HT-29 (cell line): ENCODE measurements around the gene MAP3K15. TPM values are rescaled to one million over a fixed set of nuclear protein-coding genes. Genes with fewer than 3 reads are reported as not detected.
A peak's percentile ranks its signal among the peaks of the same experiment; 100 is the strongest.
"Not testable (repeated sequence)": the region's sequence is repeated elsewhere in the genome, so short reads cannot be mapped to it uniquely, and the experiment has no call there.

Source experiments
- DNase-seq: peaks from one replicate; pipeline ENCODE4 v3.0.0-alpha.2; 2015; ENCODE audit warnings: low spot score
- total RNA-seq: library from RNA; depleted of rRNA; stranded (reverse); fragments of >200 nt; shearing (Covaris generic); gene quantifications from 2 replicates; pipeline ENCODE4 v1.2.3, GENCODE V29; 2014

The MAP3K15 gene
- total RNA-seq, 1 experiment from 2014 or later, result not detected

GRCh38 chrX:19540076-19540475 lies 24.8 kb upstream of the MAP3K15 start:
- DNase-seq, result no peak

- no peak for DNase-seq
Measured at GRCh38 chrX:19539665-19540064, 24.4 kb upstream of the MAP3K15 start.

DNA sequence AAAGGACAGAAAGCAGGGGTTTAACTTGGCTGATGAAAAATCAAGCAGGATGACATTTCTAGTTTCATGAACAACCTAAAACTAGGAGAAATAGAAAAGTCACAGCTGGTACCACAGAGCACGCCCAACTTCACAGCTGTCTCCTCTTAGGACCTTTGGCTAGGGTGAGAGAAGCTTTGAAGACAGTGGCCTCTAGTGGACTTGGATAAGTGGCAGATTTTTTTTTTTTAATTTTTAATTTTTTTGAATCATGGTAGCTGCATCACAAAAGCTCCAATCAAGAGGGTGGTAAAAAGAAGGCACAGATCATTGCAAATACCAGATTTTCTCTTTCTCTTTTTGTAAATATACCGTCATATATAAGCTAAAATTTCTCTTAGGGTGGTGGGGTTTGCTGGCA lies 20.2 kb upstream of the MAP3K15 start:
- peak; percentile 32 for DNase-seq

GRCh38 chrX:19532709-19533108 lies 17.4 kb upstream of the MAP3K15 start:
- no peak for DNase-seq

DNA sequence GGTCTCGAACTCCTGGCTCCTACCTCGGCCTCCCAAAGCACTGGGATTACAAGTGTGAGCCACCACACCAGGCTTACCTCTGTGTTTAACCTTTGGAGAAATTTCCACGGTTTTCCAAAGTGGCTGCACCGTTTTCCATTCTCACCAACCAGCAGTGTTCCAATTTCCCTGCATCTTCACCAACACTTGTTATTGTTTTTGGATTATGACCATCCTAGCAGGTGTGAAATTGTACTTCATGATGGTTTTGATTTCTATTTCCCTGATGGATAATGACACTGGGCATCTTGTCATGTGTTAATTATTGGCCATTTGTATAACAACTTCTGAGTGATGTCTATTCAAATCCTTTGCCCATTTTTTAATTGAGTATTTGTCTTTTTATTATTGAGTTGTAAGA lies 2.7 kb upstream of the MAP3K15 start:
- DNase-seq, result no peak

- no peak for DNase-seq
Measured at GRCh38 chrX:19515615-19516105, 352 bp upstream of the MAP3K15 start.

DNA sequence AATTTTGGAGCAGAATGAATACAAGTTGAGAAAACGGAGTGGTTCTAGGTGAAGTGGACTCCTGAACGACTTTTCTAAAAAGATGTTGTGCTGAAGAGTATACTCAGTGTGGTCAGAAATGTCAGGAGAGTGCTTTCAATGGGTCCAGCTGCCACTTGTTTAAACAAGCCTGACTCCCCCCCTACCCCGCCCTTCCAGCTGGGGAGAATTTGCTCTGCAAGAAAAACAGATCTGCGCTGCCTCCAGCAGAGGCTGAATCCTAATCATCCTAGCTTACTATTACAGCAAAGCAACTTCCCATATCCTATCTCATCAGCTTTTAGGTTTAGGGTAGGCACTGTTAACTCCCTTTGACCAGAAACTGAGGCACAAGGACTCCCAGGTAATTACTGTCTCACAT lies 1.9 kb downstream of the MAP3K15 start:
- no peak for DNase-seq

DNA sequence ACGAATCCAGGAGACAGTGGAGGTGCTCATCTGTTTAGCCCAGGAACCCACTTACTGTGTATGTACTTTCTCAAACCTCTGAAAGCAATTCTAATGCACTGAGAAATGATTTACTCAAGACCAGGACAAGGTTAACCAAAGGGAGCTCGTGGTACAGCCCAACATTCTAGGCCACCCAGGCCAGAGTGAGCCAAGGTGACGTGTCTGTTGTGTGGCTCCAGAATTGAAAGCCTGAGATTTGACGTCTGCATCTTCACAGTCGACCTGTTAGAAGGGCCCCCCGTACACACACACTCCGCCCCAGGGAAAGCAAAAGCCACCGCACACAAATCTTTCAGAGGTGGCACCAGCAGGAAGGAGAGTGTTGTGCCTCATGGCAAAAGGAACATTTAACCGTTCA lies 2.3 kb downstream of the MAP3K15 start:
- no peak for DNase-seq

DNA sequence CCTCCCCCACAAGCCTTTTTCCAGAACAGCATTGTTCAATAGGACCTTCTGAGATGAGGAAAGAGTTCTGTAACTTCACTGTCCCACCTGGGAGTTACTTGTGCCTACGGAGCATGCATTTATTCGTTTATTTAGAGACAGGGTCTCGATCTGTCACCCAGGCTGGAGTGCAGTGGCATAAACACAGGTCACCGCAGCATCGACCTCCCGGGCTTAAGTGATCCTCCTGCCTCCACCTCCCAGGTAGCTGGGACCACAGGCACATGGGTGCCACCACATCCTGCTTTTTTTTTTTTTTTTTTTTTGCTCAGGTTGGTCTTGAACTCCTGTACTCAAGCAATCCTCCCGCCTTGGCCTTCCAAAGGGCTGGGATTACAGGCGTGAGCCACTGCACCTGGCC lies 2.9 kb downstream of the MAP3K15 start:
- DNase-seq, result no peak

- not testable (repeated sequence) for DNase-seq
Measured at GRCh38 chrX:19511796-19512195, 3.5 kb downstream of the MAP3K15 start.

DNA sequence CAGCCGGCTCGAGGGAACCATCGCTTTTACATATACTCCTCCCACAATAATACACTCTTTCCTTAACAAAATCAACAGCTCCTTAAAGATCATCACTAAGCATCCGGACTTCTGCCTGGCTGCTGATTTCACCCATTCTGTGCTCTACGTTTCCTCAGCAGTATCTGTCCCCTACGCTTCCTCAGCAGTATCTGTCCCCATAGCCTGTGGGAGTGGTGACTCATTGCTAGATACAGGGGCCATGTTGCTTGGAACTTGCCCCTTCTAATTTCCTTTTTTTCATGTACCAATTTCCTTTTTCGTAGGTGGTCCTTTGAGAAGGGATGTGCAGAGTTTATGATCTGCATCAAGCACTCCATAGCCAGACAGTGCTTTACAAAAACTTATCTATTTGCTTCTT lies 18.6 kb downstream of the MAP3K15 start:
- DNase-seq, result no peak

DNA sequence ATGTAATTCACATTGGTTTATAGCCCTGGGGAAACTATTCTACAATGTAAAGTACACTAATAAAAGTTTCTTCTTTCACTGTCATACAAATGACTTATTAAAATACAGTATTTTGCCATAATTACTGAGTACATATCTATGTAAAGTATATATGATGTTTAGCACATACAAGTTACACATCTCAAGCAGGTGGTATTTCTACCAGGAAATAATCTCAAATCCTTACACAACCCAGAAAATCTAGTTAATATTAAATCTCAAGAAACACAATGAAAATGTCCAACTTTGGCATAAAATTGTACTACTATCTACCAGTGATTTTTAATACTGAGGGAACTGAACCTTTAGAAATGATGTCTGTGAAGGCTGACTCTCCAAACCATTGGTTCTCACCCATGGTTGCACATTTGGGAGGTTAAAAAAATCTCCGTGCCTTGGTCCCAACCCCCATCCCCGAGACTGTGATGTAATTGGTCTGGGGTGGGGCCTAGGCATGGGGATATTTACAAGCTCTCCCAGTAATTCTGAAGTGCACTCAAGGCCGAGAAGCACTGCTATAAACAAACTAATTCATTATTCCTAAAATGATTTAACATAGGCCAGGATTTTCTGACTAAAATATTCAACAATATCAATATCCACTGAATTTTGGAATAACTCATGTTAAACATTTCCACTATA lies 27.6 kb downstream of the MAP3K15 start:
- no peak for DNase-seq

DNA sequence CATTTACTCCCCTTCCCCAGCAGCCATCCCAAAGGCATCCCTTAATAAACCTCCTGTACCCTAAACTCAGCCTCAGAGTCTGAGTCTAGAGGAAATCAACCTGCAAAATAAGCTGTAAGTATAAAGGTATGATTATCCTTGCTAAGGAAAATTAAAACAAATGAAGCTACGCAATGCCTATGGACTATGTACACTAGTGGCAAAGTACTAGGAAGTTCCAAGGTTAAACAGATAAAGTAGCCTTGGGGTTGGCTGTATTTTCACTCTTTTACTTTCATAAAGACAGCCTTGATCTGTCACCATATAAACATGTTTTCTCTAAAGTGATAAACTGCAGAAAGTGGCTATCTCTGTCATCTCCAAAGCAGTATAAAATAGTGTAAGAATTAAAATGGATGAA lies 35.9 kb downstream of the MAP3K15 start:
- DNase-seq, result no peak

GRCh38 chrX:19468383-19468782 lies 46.9 kb downstream of the MAP3K15 start:
- DNase-seq, result not testable (repeated sequence)

- no peak for DNase-seq
Measured at GRCh38 chrX:19462879-19463278, 52.4 kb downstream of the MAP3K15 start.

DNA sequence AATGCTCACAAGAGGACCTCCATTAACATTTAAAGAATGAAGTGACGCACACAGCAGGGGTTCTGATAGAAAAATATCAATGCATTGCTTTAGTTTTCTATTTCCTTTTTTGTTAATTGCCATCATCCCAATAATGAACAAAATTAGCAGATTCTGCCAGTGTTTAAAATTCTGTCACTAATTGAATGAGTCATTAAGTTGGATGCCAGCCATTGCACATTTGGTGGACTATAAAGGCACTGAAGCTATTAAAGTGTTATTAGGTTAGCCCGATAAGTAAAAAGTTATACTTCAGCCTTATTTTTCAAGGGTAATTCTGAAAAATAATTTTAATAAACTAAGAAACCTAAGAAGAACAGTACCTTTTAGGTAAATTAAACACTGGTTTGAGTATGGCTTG lies 53.1 kb downstream of the MAP3K15 start:
- DNase-seq, result no peak

DNA sequence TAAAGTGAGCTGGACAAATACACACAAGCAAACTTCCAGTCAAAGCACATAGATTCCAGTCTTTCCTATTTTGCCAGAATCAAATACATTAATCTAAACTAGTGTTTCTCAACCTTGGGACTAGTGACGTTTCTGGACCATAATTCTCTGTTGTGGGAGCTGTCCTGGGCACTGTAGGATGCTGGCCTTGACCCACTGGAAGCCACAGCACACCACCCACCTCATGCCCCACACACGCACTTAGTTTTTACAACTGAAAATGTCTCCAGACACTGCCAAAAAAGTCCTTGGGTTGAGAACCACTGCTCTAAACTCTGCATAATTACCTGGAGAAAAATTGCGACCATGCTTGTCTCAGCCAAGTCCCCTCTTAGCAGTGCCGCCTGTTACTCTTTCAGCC lies 57.6 kb downstream of the MAP3K15 start:
- DNase-seq, result no peak

GRCh38 chrX:19448077-19448476 lies 67.2 kb downstream of the MAP3K15 start:
- DNase-seq, result no peak

DNA sequence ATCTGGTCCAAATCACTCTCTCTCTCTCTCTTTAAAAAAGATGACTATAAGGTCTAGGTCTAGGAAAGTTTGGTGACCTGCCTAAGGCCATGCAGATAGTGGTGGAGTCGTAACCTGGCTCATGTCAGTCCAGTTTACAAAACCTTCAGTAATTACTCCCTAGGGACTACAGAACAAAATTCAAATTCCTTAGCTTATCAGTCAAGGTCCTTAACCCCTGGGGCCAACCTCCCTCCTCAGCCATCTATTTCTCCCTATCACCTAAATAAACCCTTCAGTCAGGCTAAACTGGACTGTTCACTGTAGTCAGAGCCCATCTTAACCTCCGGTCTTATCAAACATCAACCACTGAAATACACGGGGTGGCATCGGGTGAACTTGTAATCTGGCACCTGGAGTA lies 68.9 kb downstream of the MAP3K15 start:
- DNase-seq, result no peak

GRCh38 chrX:19445772-19446171 lies 69.5 kb downstream of the MAP3K15 start:
- not testable (repeated sequence) for DNase-seq

DNA sequence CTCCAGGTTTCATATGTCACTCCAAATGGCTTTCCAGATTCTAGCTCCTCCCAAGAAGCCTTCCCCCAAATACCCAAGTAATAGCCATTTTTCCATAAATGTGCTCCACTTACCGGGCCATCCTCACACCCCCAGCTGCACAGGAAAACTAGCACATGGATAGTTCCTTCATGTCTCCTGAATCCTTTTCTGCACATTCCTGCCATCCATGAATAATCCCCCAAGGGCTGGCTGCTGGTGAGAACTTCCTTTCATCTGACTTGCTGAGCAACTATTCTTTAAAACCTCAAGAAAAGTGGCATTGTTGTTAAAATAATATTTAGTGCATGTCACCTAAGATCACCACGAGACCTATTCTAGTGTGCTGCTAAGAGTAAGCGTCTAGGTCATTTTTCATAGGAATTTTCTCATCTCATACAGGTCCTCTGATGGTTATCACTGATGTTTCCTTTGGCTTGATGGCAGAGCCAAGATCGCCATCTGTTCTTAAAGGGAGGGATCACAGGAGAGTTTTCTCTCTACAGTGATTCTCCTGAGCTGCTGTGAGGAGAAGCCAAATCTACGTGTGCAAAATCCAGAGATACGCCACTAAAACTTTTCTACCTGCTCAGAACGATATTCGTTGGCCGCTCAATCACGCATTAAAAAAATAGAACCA lies 71.3 kb downstream of the MAP3K15 start:
- DNase-seq, result no peak

- DNase-seq, result no peak
Measured at GRCh38 chrX:19440713-19441112, 74.6 kb downstream of the MAP3K15 start.

GRCh38 chrX:19422661-19423060 lies 92.6 kb downstream of the MAP3K15 start:
- not testable (repeated sequence) for DNase-seq
